AG04449 (cell line): ENCODE data around the gene MGMT.

Experiments used
- CTCF ChIA-PET: fragments of 350-600 bp; formaldehyde crosslinking; extraction: SDS; loops from one replicate; lab custom pipeline; 2021; ENCODE audit warnings: antibody characterized with exemption; lab: Yijun Ruan, JAX
- POLR2A ChIA-PET: fragments of 400-600, 350-600 bp; formaldehyde crosslinking; extraction: SDS; loops from one replicate; lab custom pipeline; 2020; ENCODE audit warnings: antibody characterized with exemption, inconsistent platforms; lab: Yijun Ruan, JAX
- DNase-seq: peaks from one replicate; pipeline ENCODE4 v3.0.0-alpha.2; 2010; ENCODE audit warnings: low read depth, low spot score
- H3K4me3 ChIP-seq: 2 replicates; pipeline ENCODE4 v1.5.1; 2011; ENCODE audit warnings: low read depth, mild to moderate bottlenecking, control low read depth, low read length
- CTCF ChIP-seq: IDR thresholded peaks from one replicate; pipeline ENCODE4 v1.5.1; 2011; ENCODE audit warnings: mild to moderate bottlenecking, moderate library complexity, low read length, control low read depth, inconsistent platforms; ENCODE audit not compliant: insufficient read depth; ENCODE audit errors: missing control alignments

The MGMT gene

GRCh38 chr10:129719889-129720590, 253.0 kb downstream of the MGMT start:
- H3K4me3 ChIP-seq = no peak overlapping the region
- no peak for TF ChIP-seq CTCF
- POLR2A ChIA-PET = no interaction called here
- CTCF ChIA-PET = no interaction called here
- DNase-seq = no peak

- POLR2A ChIA-PET = no interaction called here
- CTCF ChIA-PET = no interaction called here
- no peak for DNase-seq
- H3K4me3 ChIP-seq = no peak overlapping the region
- no peak for TF ChIP-seq CTCF
Observed at GRCh38 chr10:129725011-129725410, 258.0 kb downstream of the MGMT start.

GRCh38 chr10:129725482-129725881, 258.4 kb downstream of the MGMT start:
- POLR2A ChIA-PET = no interaction called here
- no peak for DNase-seq
- no peak for TF ChIP-seq CTCF
- H3K4me3 ChIP-seq = no peak overlapping the region
- CTCF ChIA-PET = no interaction called here

GRCh38 chr10:129725890-129726631, 259.0 kb downstream of the MGMT start:
- POLR2A ChIA-PET = no interaction called here
- DNase-seq = no peak
- TF ChIP-seq CTCF = no peak
- CTCF ChIA-PET = no interaction called here
- no peak overlapping the region for H3K4me3 ChIP-seq

GRCh38 chr10:129727071-129727470, 260.0 kb downstream of the MGMT start:
- TF ChIP-seq CTCF = no peak
- CTCF ChIA-PET = no interaction called here
- no peak for DNase-seq
- POLR2A ChIA-PET = no interaction called here
- no peak overlapping the region for H3K4me3 ChIP-seq

- POLR2A ChIA-PET = no interaction called here
- CTCF ChIA-PET = no interaction called here
- no peak for TF ChIP-seq CTCF
Observed at GRCh38 chr10:129727495-129727894, 260.5 kb downstream of the MGMT start.

More at GRCh38 chr10:129727495-129727894, 260.5 kb downstream of the MGMT start:
- no peak for DNase-seq
- no peak overlapping the region for H3K4me3 ChIP-seq
